HG03025 (cell line): ENCODE results near the gene EEF1AKMT4.

Source experiments
- ATAC-seq: cut with Tn5 transposase; IDR thresholded peaks from one replicate; pipeline ENCODE4 v1.9.1; 2021; ENCODE audit warnings: mild to moderate bottlenecking, moderate library complexity; ENCODE audit not compliant: unreplicated experiment, low FRiP score

EEF1AKMT4 gene

GRCh38 chr3:184249412-184250166 is at the start of gene EEF1AKMT4:
Gene EEF1AKMT4 (plus strand): TSS chr3:184249672. CDS start chr3:184249695, 23 bp downstream.
- peak; percentile 73 for ATAC-seq

DNA sequence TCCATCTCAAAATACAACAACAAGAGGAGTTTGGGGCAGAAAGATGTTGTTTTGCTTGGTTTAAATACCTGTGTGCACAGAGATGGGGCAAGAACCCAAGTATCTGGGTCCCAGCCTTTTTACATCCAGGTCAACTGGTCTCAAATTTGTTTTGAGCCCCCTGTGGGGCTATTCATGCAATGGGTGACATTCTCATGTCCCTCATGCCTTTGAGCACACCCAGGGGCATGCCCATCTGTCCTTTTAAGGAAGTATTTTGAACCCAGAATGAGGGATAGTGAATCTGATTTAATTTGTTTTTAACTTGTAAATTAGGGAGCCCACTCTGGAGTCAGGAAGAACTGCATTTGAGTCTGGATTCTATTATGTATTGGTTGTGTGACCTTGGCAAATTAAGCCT is 48.6 kb upstream of the EEF1AKMT4 start:
- no peak for ATAC-seq

DNA sequence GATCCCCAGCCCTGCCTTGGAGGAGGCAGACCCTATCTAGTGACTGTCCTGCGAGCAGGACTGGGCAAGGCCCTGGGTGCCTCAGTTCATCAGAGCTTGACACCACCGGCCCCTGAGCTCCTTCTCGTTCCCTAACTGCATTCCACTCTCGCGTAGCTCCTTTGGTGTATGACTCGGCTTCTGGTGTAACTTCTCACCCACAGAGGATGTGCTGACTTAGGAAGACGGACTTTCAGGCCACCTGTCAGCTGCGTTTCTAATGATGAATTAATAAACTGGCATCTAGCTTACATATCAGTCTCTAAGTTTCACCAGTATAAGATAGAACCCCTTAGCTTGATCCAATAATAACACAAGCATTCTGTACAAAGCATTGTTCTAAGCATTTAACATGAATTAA is 45.9 kb upstream of the EEF1AKMT4 start:
- ATAC-seq = no peak

- no peak for ATAC-seq
Measured at GRCh38 chr3:184209146-184209923, 40.1 kb upstream of the EEF1AKMT4 start.

DNA sequence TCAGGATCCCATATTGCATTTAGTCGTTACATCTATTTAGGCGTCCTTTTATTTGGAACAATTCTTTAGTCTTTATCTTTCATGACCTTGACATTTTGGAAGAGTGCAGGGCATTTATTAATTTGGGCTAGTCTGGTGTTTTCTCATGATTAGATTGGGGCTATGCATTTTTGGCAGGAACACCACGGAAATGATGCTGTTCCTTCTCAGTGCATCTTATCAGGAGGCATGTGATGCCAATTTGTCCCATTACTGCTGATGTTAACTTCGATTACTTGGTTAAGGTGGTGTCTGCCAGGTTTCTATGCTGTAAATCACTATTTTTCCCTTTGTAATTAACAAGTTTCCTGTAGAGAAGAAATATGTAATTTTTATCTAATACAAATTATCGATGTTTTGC is 38.2 kb upstream of the EEF1AKMT4 start:
- ATAC-seq = no peak

DNA sequence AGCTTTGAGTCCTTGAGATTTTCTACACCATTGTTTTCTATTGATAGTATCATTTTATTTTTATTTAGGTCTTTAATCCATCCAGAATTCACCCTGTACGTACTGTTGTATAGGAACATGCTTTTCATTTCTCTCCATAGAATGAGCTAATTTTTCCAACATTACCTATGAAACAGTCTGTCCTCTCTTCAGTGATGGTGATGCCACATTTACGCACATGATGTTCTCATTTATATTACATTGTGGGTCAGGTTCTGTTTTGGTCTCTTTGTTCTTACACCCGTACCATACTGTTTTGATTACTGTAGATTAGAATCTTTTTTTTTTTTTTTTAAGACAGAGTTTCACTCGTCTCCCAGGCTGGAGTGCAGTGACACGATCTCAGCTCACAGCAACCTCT is 37.8 kb upstream of the EEF1AKMT4 start:
- no peak for ATAC-seq

- ATAC-seq = no peak
Measured at GRCh38 chr3:184218814-184219213, 30.7 kb upstream of the EEF1AKMT4 start.

DNA sequence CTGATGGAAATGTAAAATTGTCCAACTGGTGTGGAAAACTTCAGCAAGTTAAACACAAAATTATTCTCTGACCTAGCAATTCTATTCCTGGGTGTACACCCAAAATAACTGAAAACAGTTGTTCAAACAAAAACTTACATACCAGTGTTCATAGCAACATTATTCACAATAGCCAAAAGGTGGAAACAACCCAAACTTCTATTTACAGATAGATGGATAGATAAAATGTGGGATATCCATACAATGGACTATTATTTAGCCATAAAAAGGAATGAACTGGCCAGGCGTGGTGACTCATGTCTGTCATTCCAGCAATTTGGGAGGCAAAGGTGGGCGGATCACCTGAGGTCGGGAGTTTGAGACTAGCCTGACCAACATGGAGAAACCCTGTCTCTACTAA is 27.0 kb upstream of the EEF1AKMT4 start:
- no peak for ATAC-seq

DNA sequence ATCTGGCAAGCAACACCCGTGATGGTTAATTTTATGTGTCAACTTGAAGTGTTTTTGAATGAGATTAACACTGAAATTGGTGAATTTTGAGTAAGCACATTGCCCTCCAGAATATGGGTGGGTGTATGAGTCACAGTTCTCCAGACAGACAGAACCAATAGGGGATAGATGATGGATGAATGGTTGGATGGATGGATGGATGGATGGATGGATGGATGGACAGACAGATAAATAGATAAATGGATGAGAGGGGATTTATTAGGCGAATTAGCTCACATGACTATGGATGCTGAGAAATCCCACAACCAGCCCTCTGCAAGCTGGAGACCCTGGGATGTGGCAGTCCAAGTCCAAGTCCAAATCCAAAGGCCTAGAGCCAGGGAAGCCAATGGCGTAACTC is 25.5 kb upstream of the EEF1AKMT4 start:
- ATAC-seq = no peak

- ATAC-seq = no peak
Measured at GRCh38 chr3:184227481-184227935, 22.0 kb upstream of the EEF1AKMT4 start.

GRCh38 chr3:184228376-184229137 is 20.9 kb upstream of the EEF1AKMT4 start:
- ATAC-seq = no peak

- peak; percentile 63 for ATAC-seq
Measured at GRCh38 chr3:184229394-184230080, 19.9 kb upstream of the EEF1AKMT4 start, which contains the start of gene VWA5B2. Gene VWA5B2 (plus strand): TSS chr3:184229585. CDS start chr3:184230529, 944 bp downstream.

- no peak for ATAC-seq
Measured at GRCh38 chr3:184230081-184230602, 19.3 kb upstream of the EEF1AKMT4 start.

GRCh38 chr3:184230603-184231528 is 18.6 kb upstream of the EEF1AKMT4 start:
- no peak for ATAC-seq

GRCh38 chr3:184231671-184232070 is 17.8 kb upstream of the EEF1AKMT4 start:
- no peak for ATAC-seq

DNA sequence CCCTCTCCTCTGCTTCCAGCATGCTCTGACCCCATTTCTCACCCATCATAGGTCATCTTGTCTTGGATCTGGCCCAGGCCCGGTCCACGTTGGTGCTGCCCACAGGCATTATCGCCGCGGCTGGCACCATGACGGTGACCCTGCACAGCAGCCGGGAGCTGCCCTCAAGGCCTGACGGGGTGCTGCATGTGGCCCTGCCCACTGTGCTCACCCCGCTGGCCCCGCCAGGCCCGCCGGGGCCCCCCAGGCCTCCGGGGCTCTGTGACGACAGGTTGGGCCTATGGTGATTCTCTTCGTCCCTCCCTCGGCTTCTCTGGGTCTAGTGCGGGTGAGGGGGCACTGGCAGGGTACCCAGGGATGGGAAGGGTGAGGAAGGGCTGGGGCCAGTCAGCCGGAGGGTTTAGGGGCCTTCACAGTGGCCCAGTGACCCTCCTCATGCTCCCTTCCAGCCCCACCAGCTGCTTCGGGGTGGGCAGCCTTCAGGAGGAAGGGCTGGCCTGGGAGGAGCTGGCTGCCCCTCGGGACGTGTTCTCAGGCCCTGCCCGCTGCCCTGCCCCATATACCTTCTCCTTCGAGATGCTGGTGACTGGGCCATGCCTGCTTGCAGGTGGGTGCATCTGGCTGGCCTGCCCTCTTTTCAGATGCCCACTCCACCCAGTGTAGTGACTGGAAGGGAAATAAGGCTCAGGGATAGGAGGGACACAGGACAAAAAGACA is 16.2 kb upstream of the EEF1AKMT4 start:
- no peak for ATAC-seq

GRCh38 chr3:184234224-184234623 is 15.2 kb upstream of the EEF1AKMT4 start:
- ATAC-seq = no peak

DNA sequence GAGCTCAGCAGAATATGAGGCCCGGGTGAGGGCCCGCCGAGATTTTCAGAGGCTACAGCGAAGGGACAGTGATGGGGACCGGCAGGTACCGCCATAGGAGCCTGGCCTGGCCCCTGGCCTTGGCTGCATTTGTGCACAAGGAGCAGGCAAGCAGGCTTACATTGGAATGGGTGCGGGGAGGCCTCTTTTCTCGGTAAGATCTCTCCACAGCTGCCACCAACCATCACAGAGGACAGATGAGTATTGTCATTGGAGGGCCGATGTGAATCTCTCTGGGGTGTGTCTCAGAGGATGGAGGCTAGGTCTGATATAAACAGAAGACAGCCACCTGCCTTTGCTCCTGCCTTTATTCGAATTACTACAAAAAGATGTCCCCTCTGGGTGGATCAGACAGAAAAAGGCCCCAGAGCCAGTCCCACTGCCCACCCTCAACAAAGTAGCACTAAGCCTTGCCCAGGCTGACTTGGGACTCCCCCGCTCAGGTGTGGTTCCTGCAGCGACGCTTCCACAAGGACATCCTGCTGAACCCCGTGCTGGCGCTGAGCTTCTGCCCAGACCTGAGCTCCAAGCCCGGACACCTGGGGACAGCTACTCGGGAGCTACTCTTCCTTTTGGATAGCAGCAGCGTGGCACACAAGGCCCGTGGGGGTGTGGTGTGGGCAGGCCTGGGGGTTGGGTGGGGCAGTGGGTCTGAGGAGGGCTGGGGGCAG is 14.6 kb upstream of the EEF1AKMT4 start:
- ATAC-seq = no peak
